K562 (cell line): Measurements from ENCODE around the gene TCAP. TPM values are rescaled to one million over a fixed set of nuclear protein-coding genes. Genes with fewer than 3 reads are reported as not detected.

Experiments used
- ATF1 ChIP-seq, 2 experiments: fragments of 450-650 bp in 1 of 2; IDR thresholded peaks; 2 replicates each; pipeline ENCODE4 v1.6.1; 2016; ENCODE audit warnings: missing compliant biosample characterization in 1 of 2, missing genetic modification characterization in 1 of 2
- BCOR ChIP-seq: fragments of 450-650 bp; IDR thresholded peaks from 2 replicates; pipeline ENCODE4 v1.6.1; 2016
- CXXC5 ChIP-seq: fragments of 250-450 bp; sonication (Bioruptor Pico); IDR thresholded peaks from 2 replicates; pipeline ENCODE4 v1.8.0; 2022; ENCODE audit warnings: inconsistent platforms, mild to moderate bottlenecking, moderate library complexity
- ESRRA ChIP-seq: fragments of 450-650 bp; IDR thresholded peaks from 2 replicates; pipeline ENCODE4 v1.6.1; 2014; ENCODE audit warnings: low read depth, mild to moderate bottlenecking, moderate library complexity, borderline replicate concordance
- HMGN3 ChIP-seq: IDR thresholded peaks from 2 replicates; pipeline ENCODE4 v1.6.1; 2011; ENCODE audit warnings: borderline replicate concordance, low read depth, mild to moderate bottlenecking, mixed read lengths, low read length; ENCODE audit not compliant: insufficient read length; ENCODE audit errors: extremely low read depth
- KDM4B ChIP-seq, 2 experiments: fragments of 450-650 bp in 1 of 2; sonication (generic) in 1 of 2; IDR thresholded peaks; 2 replicates each; pipeline ENCODE4 v1.6.1; 2016 to 2017; ENCODE audit warnings: borderline replicate concordance in 2 of 2, antibody characterized with exemption in 1 of 2, low read depth in 1 of 2, mild to moderate bottlenecking in 1 of 2
- NFYB ChIP-seq: IDR thresholded peaks from 2 replicates; pipeline ENCODE4 v1.6.1; 2011; ENCODE audit warnings: mild to moderate bottlenecking, moderate library complexity; ENCODE audit not compliant: insufficient read length; ENCODE audit errors: extremely low read depth
- POLR2AphosphoS5 ChIP-seq: IDR thresholded peaks from 2 replicates; pipeline ENCODE4 v1.6.1; 2011; ENCODE audit warnings: mild to moderate bottlenecking, low read depth, low read length, moderate library complexity; ENCODE audit not compliant: control insufficient read depth, insufficient read depth
- SOX6 ChIP-seq: fragments of 450-650 bp; IDR thresholded peaks from 2 replicates; pipeline ENCODE4 v1.6.1; 2014; ENCODE audit warnings: mild to moderate bottlenecking
- TOE1 ChIP-seq, 2 experiments: fragments of 450-650 bp in 1 of 2; sonication (generic) in 1 of 2; formaldehyde crosslinking in 1 of 2; IDR thresholded peaks; 2 replicates each; pipeline versions ENCODE4 v1.7.1 to v1.8.0; 2016 to 2022; ENCODE audit warnings: borderline replicate concordance in 2 of 2, mild to moderate bottlenecking in 2 of 2, antibody characterized with exemption in 1 of 2, inconsistent platforms in 1 of 2, low read depth in 1 of 2, missing genetic modification reagents in 1 of 2, moderate library complexity in 1 of 2
- VEZF1 ChIP-seq: fragments of 200-800 bp; sonication (Bioruptor generic); IDR thresholded peaks from 2 replicates; pipeline ENCODE4 v1.6.1; 2017; ENCODE audit warnings: missing genetic modification characterization, missing compliant biosample characterization
- ZNF639 ChIP-seq, 2 experiments: fragments of 200-800 bp in 1 of 2; sonication (Bioruptor generic) in 1 of 2; sonication (generic) in 1 of 2; formaldehyde crosslinking in 1 of 2; IDR thresholded peaks in 1 of 2; conservative IDR thresholded peaks in 1 of 2; 2 replicates each; pipeline versions ENCODE4 v1.5.0 to v1.6.1; 2016 to 2020; ENCODE audit warnings: missing compliant biosample characterization in 1 of 2, missing genetic modification characterization in 1 of 2, missing genetic modification reagents in 1 of 2
- polyA plus RNA-seq, 8 experiments: library from polyadenylated mRNA; depleted of rRNA in 4 of 8; stranded (reverse) in 5 of 8; unstranded in 3 of 8; fragments of >200 nt; fragmentation: Nextera tagmentation in 2 of 8; fragmentation: Illumina TruSeq in 1 of 8; extraction: Ambion mirVana in 2 of 8; extraction: Trizol in 1 of 8; gene quantifications; 2 replicates each; pipeline versions ENCODE4 v1.2.1 to v1.2.3, GENCODE V29; 2011 to 2014; ENCODE audit warnings: inconsistent platforms in 1 of 8, missing spikeins in 1 of 8
- total RNA-seq, 7 experiments: library from RNA; depleted of rRNA in 6 of 7; stranded (reverse); fragments of >200 nt in 6 of 7; fragmentation: Illumina TruSeq in 2 of 7; extraction: Trizol in 2 of 7; gene quantifications; 2 replicates each; pipeline versions ENCODE4 v1.2.1 to v1.2.3, GENCODE V29; 2011 to 2021; ENCODE audit warnings: low replicate concordance in 1 of 7
- TF ChIP-seq, protein P1 (sequence below), 2 experiments: IDR thresholded peaks; 2 replicates each; pipeline ENCODE4 v1.6.1; 2012; ENCODE audit warnings: improper control_type of control experiment in 2 of 2, low read depth in 2 of 2, low read length in 2 of 2, borderline replicate concordance in 1 of 2
- TF ChIP-seq, protein P2 (sequence below), 2 experiments: fragments of 150-350 bp in 1 of 2; IDR thresholded peaks; 2 replicates each; pipeline ENCODE4 v1.6.1; 2012 to 2016; ENCODE audit warnings: low read depth in 2 of 2, low read length in 2 of 2, mild to moderate bottlenecking in 1 of 2, moderate library complexity in 1 of 2

Gene TCAP
- total and polyA plus RNA-seq, 9 of the 15 experiments (the other 6 are each of a cell fraction or from before 2014, with no cell fraction given): 0.33 to 1.4 (median 0.82) TPM; not detected in 2

GRCh38 chr17:39687546-39688474, 22.7 kb downstream of the TCAP start, which contains the start of gene PGAP3 (continued):
- TF ChIP-seq, protein P1, sequence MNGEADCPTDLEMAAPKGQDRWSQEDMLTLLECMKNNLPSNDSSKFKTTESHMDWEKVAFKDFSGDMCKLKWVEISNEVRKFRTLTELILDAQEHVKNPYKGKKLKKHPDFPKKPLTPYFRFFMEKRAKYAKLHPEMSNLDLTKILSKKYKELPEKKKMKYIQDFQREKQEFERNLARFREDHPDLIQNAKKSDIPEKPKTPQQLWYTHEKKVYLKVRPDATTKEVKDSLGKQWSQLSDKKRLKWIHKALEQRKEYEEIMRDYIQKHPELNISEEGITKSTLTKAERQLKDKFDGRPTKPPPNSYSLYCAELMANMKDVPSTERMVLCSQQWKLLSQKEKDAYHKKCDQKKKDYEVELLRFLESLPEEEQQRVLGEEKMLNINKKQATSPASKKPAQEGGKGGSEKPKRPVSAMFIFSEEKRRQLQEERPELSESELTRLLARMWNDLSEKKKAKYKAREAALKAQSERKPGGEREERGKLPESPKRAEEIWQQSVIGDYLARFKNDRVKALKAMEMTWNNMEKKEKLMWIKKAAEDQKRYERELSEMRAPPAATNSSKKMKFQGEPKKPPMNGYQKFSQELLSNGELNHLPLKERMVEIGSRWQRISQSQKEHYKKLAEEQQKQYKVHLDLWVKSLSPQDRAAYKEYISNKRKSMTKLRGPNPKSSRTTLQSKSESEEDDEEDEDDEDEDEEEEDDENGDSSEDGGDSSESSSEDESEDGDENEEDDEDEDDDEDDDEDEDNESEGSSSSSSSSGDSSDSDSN (IDR thresholded peaks at IDR 0.05; ENCODE audit: borderline replicate concordance in 1 of 2, low read depth in 2 of 2, low read length in 2 of 2): peak in 1 of 2 experiments; percentile 94; a peak in 2 of 4 replicates
- peak; percentile 62 for TF ChIP-seq CXXC5
- no peak for TF ChIP-seq ATF1 (CRISPR knock-in tag; IDR thresholded peaks at IDR 0.05)
- TF ChIP-seq ATF1 (tag; IDR thresholded peaks at IDR 0.05): peak; percentile 55
- TF ChIP-seq TOE1 (IDR thresholded peaks at IDR 0.05; ENCODE audit: borderline replicate concordance): 0 out of 2 replicates have a peak, but pooled peaks have one; percentile 29
- no peak for TF ChIP-seq TOE1 (CRISPR knock-in tag; IDR thresholded peaks at IDR 0.05; ENCODE audit: borderline replicate concordance, low read depth)
- peak; percentile 85 for TF ChIP-seq VEZF1
- TF ChIP-seq, protein P2, sequence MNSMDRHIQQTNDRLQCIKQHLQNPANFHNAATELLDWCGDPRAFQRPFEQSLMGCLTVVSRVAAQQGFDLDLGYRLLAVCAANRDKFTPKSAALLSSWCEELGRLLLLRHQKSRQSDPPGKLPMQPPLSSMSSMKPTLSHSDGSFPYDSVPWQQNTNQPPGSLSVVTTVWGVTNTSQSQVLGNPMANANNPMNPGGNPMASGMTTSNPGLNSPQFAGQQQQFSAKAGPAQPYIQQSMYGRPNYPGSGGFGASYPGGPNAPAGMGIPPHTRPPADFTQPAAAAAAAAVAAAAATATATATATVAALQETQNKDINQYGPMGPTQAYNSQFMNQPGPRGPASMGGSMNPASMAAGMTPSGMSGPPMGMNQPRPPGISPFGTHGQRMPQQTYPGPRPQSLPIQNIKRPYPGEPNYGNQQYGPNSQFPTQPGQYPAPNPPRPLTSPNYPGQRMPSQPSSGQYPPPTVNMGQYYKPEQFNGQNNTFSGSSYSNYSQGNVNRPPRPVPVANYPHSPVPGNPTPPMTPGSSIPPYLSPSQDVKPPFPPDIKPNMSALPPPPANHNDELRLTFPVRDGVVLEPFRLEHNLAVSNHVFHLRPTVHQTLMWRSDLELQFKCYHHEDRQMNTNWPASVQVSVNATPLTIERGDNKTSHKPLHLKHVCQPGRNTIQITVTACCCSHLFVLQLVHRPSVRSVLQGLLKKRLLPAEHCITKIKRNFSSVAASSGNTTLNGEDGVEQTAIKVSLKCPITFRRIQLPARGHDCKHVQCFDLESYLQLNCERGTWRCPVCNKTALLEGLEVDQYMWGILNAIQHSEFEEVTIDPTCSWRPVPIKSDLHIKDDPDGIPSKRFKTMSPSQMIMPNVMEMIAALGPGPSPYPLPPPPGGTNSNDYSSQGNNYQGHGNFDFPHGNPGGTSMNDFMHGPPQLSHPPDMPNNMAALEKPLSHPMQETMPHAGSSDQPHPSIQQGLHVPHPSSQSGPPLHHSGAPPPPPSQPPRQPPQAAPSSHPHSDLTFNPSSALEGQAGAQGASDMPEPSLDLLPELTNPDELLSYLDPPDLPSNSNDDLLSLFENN (IDR thresholded peaks at IDR 0.05; ENCODE audit: low read depth in 2 of 2, low read length in 2 of 2): 0 out of 4 replicates have a peak, but pooled peaks of 1 of the 2 experiments have one; percentile 15
- peak in 1 of 2 experiments; percentile 98; a peak in 2 of 4 replicates for TF ChIP-seq ZNF639 (CRISPR knock-in tag; conservative IDR thresholded peaks at IDR 0.05 in 1 of 2, IDR thresholded peaks at IDR 0.05 in 1 of 2)
- TF ChIP-seq NFYB: peak; percentile 27
- peak; percentile 52; the same call in 1 of the 2 replicates for TF ChIP-seq ESRRA
- peak; percentile 75 for TF ChIP-seq POLR2AphosphoS5
- no peak for TF ChIP-seq BCOR
- peak; percentile 34; the same call in 1 of the 2 replicates for TF ChIP-seq SOX6
- TF ChIP-seq KDM4B (IDR thresholded peaks at IDR 0.05; ENCODE audit: borderline replicate concordance in 2 of 2, low read depth in 1 of 2): peak in 1 of 2 experiments; percentile 75; a peak in 1 of 4 replicates
- peak; percentile 69 for TF ChIP-seq HMGN3
